LNCAP (cell line): Measurements from ENCODE around the gene SYT6.

Experiments used
- TF ChIP-seq, protein P1 (sequence below): fragments of 450-650 bp; IDR thresholded peaks from 2 replicates; pipeline ENCODE4 v1.5.1; 2017; ENCODE audit warnings: mild to moderate bottlenecking

SYT6 gene

DNA sequence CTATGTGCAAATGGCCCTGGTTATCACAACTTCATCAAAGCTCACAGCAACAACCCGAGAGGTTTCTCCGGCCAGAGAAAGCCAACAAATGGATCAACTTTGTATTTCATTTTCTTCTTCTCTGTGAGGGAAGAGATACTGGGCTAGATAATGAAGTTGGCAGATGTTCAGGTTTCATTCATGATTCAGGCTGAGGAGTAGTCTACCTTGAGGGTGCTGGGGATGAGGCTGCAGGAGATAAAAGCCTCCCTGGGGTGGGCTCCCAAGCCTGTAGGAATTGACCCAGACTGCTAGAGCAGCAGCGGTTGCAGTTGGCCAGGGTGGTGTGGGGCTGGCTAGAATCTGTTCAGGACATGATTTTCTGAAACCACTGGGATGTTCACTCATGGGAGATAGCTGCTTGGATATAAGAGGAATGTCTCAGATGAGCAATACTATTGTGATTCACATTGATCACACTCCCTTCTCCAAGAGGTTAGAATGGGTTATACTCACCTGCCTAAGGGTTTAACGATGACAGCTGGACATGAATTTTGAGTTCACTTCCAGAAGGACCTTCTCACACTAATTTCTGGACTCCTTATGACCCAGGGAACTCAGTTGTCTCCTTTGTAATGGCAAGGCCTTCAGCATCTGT lies 64.0 kb downstream of the SYT6 start:
- TF ChIP-seq, protein P1, sequence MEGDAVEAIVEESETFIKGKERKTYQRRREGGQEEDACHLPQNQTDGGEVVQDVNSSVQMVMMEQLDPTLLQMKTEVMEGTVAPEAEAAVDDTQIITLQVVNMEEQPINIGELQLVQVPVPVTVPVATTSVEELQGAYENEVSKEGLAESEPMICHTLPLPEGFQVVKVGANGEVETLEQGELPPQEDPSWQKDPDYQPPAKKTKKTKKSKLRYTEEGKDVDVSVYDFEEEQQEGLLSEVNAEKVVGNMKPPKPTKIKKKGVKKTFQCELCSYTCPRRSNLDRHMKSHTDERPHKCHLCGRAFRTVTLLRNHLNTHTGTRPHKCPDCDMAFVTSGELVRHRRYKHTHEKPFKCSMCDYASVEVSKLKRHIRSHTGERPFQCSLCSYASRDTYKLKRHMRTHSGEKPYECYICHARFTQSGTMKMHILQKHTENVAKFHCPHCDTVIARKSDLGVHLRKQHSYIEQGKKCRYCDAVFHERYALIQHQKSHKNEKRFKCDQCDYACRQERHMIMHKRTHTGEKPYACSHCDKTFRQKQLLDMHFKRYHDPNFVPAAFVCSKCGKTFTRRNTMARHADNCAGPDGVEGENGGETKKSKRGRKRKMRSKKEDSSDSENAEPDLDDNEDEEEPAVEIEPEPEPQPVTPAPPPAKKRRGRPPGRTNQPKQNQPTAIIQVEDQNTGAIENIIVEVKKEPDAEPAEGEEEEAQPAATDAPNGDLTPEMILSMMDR = no peak

DNA sequence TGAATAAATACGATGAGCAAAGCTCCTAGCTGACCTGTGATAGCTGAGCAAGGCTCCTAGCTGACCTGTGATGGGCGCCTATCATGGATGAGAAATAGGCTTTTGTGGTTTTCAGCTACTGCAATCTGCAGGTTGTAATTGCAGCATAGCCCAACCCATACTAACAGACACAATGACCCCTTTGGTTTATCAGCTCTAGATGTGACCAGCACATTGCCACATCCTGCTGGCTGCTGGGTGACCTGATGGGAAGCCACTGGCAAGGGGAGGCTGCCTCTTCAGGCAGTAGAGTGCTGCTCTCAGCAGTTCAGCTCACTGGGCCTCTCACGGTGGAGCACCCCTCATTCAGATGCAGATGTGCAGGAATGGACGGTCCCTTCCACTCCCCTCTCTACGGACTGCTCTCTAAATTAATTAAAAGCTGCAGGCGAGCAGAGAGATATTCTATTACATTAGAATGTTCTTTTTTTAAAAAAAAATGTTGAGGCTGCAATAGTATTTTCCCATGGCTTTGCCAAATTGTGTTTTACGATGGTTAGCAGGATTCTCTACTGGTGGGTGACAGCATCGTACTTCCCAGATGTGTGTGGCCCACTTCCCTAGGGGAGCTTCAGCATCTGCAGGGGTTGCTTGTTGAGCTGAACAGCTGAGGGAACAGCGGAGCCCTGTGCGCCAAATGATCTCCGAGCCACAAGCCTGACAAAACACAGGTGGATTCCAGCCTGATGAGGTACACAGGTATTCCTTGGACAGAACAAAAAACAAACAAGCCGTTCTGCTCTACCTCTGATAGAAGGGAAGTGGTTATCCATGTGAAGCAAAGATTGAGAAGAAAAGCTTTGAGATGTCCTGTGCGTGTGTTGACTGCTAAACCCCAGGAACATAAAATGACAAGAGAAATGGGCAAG lies 65.0 kb downstream of the SYT6 start:
- TF ChIP-seq, protein P1 = no peak

DNA sequence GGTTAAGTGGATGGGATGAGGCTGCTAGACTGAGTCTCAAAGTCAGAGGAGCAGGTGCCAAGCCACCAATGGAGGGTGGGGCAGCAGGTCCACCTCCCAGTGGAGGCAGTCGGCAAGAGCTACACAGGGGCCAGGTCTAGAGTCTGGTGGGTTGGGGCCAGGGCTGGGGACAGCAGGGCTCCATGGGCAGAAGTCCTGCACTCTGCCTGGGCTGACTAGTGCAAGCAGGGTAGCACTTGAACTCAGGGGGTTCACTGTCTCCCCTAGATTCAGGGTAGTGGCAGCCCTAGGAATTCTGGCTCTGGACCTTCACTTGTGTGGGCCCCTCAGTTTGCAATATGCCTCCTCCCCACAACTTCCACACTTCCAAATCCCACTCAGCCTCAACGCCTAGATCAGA lies 66.2 kb downstream of the SYT6 start:
- TF ChIP-seq, protein P1 = no peak

DNA sequence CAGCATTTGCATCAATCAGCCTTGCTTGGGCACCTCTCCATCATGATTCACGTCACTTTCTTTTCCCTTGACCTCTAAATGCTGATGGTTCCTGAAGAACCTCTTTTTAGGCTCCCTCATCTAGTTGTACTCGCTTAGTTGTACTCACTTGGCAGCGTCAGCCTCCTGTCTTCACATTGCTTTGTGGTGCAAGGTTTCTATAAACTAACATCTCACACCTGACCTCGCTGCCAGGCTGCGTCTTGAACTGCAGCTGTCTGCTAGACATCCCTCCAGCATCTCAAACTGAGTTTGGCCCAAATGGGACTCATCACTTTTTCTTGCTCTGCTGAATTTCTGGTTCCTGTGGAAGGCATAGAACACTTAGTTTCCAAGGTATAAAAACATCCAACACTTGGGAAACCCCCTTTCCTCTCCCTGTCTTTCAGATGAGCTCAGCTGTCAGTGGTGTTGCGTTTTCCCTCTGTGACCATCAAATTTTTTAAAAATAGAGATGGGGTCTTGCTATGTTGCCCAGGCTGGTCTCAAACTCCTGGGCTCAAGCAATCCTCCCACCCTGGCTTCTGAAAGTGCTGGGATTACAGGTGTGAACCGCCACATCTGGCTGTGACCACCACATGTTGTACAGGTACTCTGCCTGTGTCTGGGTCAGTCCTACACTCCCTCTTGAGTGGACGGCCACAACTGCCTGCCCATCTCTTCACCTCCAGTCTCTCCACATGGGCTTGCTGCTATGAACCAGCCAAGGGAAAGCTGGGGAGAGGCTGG lies 66.9 kb downstream of the SYT6 start:
- TF ChIP-seq, protein P1 = no peak

DNA sequence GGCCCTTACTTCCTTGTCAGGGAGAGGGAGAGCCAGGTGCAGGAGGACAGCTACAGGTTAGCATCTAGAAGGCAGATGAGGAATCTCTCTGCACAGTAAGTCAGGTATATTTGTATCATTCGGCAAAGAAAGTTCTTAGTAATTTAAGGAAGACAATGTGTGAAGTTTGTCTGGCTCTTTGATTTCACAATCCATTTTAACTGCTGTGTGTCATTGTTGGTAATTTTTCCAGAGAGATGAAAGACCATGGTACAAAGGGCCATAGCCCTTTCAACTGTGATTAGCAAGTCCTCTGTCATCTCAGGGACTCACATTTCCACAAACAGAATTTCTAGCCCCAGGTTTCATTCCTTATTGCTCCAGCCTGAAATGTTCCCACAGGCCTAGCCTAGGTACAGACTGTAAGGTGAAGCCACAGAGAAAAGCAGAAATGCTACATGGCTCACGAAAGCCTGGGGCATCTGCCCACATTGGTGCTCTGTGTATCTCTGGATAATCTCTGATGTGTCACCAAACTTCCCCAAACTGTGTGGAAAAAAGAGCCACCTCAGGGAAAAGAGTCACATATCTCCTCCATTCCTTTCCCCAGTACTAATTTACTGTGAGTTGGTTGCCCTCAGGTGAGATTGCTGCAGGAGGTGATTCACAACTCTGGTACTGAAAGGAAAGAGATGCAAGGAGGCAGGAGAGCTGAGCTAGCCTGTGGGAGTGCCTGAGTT lies 70.6 kb downstream of the SYT6 start:
- TF ChIP-seq, protein P1 = no peak

DNA sequence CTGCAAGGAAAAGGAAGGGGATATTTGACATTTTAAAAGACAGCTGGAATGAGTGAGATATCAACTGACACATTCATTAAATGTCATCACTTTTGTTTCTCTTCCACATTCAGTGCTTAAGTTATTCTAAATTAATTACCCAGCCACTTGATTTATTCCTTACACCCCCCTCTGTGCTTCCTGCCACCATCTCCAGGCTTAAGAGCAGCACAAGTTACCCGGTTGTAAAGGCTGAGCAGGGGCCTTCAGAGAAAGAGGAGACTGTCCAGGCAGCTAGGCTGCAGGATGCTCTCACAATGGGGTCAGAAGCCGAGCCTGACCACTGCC lies 71.4 kb downstream of the SYT6 start:
- TF ChIP-seq, protein P1 = no peak
